GM19463 (cell line): ENCODE data around the gene SPRR5.

Experiments
- ATAC-seq: cut with Tn5 transposase; IDR thresholded peaks from one replicate; pipeline ENCODE4 v1.9.1; 2021; ENCODE audit warnings: mild to moderate bottlenecking, moderate library complexity; ENCODE audit not compliant: unreplicated experiment

The SPRR5 gene

GRCh38 chr1:152981146-152981871 lies 34.3 kb downstream of the SPRR5 start:
- no peak for ATAC-seq

- ATAC-seq = no peak
These were observed 35.1 kb downstream of the SPRR5 start for GRCh38 chr1:152982076-152982475.

GRCh38 chr1:152983234-152983633 lies 36.2 kb downstream of the SPRR5 start:
- ATAC-seq = no peak

GRCh38 chr1:152983743-152984142 lies 36.7 kb downstream of the SPRR5 start, which contains the start of gene SPRR1A:
Gene SPRR1A (plus strand): TSS chr1:152984081. CDS start chr1:152985231, 1,150 bp downstream.
- ATAC-seq = no peak

- ATAC-seq = no peak
These were observed 39.6 kb downstream of the SPRR5 start for GRCh38 chr1:152986578-152986977.

GRCh38 chr1:152993186-152993585 lies 46.2 kb downstream of the SPRR5 start:
- ATAC-seq = no peak

- ATAC-seq = no peak
These were observed 48.8 kb downstream of the SPRR5 start for GRCh38 chr1:152995842-152996241.

- no peak for ATAC-seq
These were observed 49.8 kb downstream of the SPRR5 start for GRCh38 chr1:152996633-152997400.

GRCh38 chr1:152997901-152998300 lies 50.9 kb downstream of the SPRR5 start:
- no peak for ATAC-seq

- ATAC-seq = no peak
These were observed 51.5 kb downstream of the SPRR5 start for GRCh38 chr1:152998476-152998875.
